KBM-7 (cell line): ENCODE measurements around the gene PRKG2.

Experiments used
- DNase-seq: peaks from one replicate; pipeline ENCODE4 v3.0.0-alpha.2; 2015
- in situ Hi-C: fragments of 300-500 bp; cut with MboI; formaldehyde crosslinking; loops from 2 replicates; pipeline ENCODE4 v1.14.3; 2020; ENCODE audit warnings: low sequenced_read_pairs, low pct_unique_long_range_greater_than_20kb, mixed read lengths

PRKG2 gene

GRCh38 chr4:81052119-81053068 lies 162.6 kb downstream of the PRKG2 start:
- peak; percentile 60 for DNase-seq
- in situ Hi-C loops = no loop called here

GRCh38 chr4:81049907-81050306 lies 165.1 kb downstream of the PRKG2 start:
- in situ Hi-C loops = loop anchor here (25.0 kb wide), 1 partner anchor 688 kb away; no protein-coding TSS in a partner anchor
- no peak for DNase-seq

- in situ Hi-C loops = loop anchor here (25.0 kb wide), 1 partner anchor 687 kb away; no protein-coding TSS in a partner anchor
- no peak for DNase-seq
These were observed 165.7 kb downstream of the PRKG2 start for GRCh38 chr4:81049330-81049729.

- in situ Hi-C loops = loop anchor here (25.0 kb wide), 1 partner anchor 680 kb away; no protein-coding TSS in a partner anchor
- no peak for DNase-seq
These were observed 172.2 kb downstream of the PRKG2 start for GRCh38 chr4:81042578-81043365.

GRCh38 chr4:81040012-81040659 lies 174.9 kb downstream of the PRKG2 start:
- peak; percentile 55 for DNase-seq
- in situ Hi-C loops = loop anchor here (25.0 kb wide), 1 partner anchor 678 kb away; no protein-coding TSS in a partner anchor

GRCh38 chr4:81039351-81039972 lies 175.6 kb downstream of the PRKG2 start:
- in situ Hi-C loops = loop anchor here (25.0 kb wide), 1 partner anchor 677 kb away; no protein-coding TSS in a partner anchor
- no peak for DNase-seq

GRCh38 chr4:81038636-81039350 lies 176.2 kb downstream of the PRKG2 start:
- in situ Hi-C loops = loop anchor here (25.0 kb wide), 1 partner anchor 676 kb away; no protein-coding TSS in a partner anchor
- no peak for DNase-seq
